ENCODE measurements around the gene CWC27. TPM values are rescaled to one million over a fixed set of nuclear protein-coding genes. Genes with fewer than 3 reads are reported as not detected.

CWC27 gene
- total and polyA plus RNA-seq, 7 donors, result 16.0 to 31.2 (median 19.3) TPM

GRCh38 chr5:65026816-65027548 lies 258.3 kb downstream of the CWC27 start:
- intact Hi-C loops (cut with DNase I), result no loop called here
- H3K9me3 ChIP-seq, result no peaks in the 10 kb centered on the region
- DNase-seq (no peak), ATAC-seq (no peak)
- H3K27me3 ChIP-seq (ENCODE audit: insufficient read depth in 3 of 3, low read length in 2 of 3), result no peaks in the 10 kb centered on the region
- H3K36me3 ChIP-seq (ENCODE audit: insufficient read depth in 1 of 2, low read depth in 1 of 2), result no peaks in the 10 kb centered on the region
- no peaks in the 10 kb centered on the region for H3K4me1 ChIP-seq
- no peak overlapping the region for H3K4me3 ChIP-seq
- 53 to 61% (median 58%) methylated on average over 3 of the region's 3 CpGs for WGBS, 3 donors
- no peak overlapping the region for H3K27ac ChIP-seq
- TF ChIP-seq, protein P1, sequence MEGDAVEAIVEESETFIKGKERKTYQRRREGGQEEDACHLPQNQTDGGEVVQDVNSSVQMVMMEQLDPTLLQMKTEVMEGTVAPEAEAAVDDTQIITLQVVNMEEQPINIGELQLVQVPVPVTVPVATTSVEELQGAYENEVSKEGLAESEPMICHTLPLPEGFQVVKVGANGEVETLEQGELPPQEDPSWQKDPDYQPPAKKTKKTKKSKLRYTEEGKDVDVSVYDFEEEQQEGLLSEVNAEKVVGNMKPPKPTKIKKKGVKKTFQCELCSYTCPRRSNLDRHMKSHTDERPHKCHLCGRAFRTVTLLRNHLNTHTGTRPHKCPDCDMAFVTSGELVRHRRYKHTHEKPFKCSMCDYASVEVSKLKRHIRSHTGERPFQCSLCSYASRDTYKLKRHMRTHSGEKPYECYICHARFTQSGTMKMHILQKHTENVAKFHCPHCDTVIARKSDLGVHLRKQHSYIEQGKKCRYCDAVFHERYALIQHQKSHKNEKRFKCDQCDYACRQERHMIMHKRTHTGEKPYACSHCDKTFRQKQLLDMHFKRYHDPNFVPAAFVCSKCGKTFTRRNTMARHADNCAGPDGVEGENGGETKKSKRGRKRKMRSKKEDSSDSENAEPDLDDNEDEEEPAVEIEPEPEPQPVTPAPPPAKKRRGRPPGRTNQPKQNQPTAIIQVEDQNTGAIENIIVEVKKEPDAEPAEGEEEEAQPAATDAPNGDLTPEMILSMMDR (IDR thresholded peaks at IDR 0.05), result no peak

DNA sequence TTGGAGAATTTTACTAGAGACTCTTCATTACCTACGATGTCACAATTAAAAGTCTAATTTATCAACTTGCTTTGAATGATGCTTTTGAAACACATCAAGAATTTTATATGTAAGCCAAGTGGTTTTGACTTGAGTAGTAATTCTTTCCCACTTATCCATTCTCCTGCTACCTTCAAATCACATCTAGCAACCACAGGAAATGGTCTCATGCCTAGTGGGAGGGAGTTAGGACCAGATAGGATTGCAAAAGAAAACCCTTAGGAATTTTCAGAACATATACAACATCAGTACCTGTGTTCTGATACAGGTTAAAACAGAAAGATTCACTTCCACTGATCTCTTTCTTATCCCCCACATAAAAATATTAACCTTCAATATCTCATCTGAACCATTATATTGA lies 260.4 kb downstream of the CWC27 start:
- H3K4me3 ChIP-seq, result no peak overlapping the region
- DNase-seq (no peak), ATAC-seq (no peak)
- H3K27ac ChIP-seq, result no peak overlapping the region
- intact Hi-C loops (cut with DNase I), result no loop called here
- TF ChIP-seq, protein P1 (IDR thresholded peaks at IDR 0.05), result no peak
- no peaks in the 10 kb centered on the region for H3K27me3 ChIP-seq (ENCODE audit: insufficient read depth in 3 of 3, low read length in 2 of 3)
- no peaks in the 10 kb centered on the region for H3K36me3 ChIP-seq (ENCODE audit: insufficient read depth in 1 of 2, low read depth in 1 of 2)
- H3K4me1 ChIP-seq, result no peaks in the 10 kb centered on the region
- H3K9me3 ChIP-seq, result no peaks in the 10 kb centered on the region
- WGBS, 3 donors, result 88 to 94% (median 91%) methylated on average over 1 of the region's 1 CpG

- TF ChIP-seq, protein P1 (IDR thresholded peaks at IDR 0.05), result no peak
- Histone ChIP-seq H3K9me3 (no peaks in the 10 kb centered on the region), H3K27me3 (ENCODE audit: insufficient read depth in 3 of 3, low read length in 2 of 3) (no peaks in the 10 kb centered on the region), H3K4me1 (peaks cover 5% of the 10 kb centered on the region), H3K27ac (no peak overlapping the region), H3K36me3 (ENCODE audit: insufficient read depth in 1 of 2, low read depth in 1 of 2) (no peaks in the 10 kb centered on the region), H3K4me3 (no peak overlapping the region)
- DNase-seq (no peak), ATAC-seq (no peak)
- intact Hi-C loops (cut with DNase I), result loop anchor here in 1 of 2 donors (10.0 kb wide), 1 partner anchor 215 kb away; no protein-coding TSS in a partner anchor
Measured at GRCh38 chr5:65030056-65030455, 261.3 kb downstream of the CWC27 start.

- peak in 1 of 2 donors; percentile 20 for DNase-seq
- intact Hi-C loops (cut with DNase I), result loop anchor here in 1 of 2 donors (10.0 kb wide), 1 partner anchor 217 kb away; no protein-coding TSS in a partner anchor
- ATAC-seq, result peak in 2 of 4 donors; percentile 24 to 34
- no peaks in the 10 kb centered on the region for H3K36me3 ChIP-seq (ENCODE audit: insufficient read depth in 1 of 2, low read depth in 1 of 2)
- TF ChIP-seq, protein P1 (IDR thresholded peaks at IDR 0.05), result no peak
- H3K27ac ChIP-seq, result no peak overlapping the region
- WGBS, 3 donors, result 64 to 75% (median 73%) methylated on average over 6 of the region's 6 CpGs
- no peaks in the 10 kb centered on the region for H3K9me3 ChIP-seq
- H3K4me3 ChIP-seq, result no peak overlapping the region
- peaks cover 13% of the 10 kb centered on the region for H3K4me1 ChIP-seq
- H3K27me3 ChIP-seq (ENCODE audit: insufficient read depth in 3 of 3, low read length in 2 of 3), result no peaks in the 10 kb centered on the region
Measured at GRCh38 chr5:65032250-65032649, 263.5 kb downstream of the CWC27 start.

Measured in psoas muscle (tissue), 8 donors.